ENCODE data around the gene UNC80. TPM values are rescaled to one million over a fixed set of nuclear protein-coding genes. Genes with fewer than 3 reads are reported as not detected.

The UNC80 gene
- polyA plus RNA-seq, 1 donor (not counting 4 experiments of a cell fraction or from before 2014, with no cell fraction given): 0.13 TPM

- H3K9me3 ChIP-seq (ENCODE audit: control insufficient read depth, low read depth, low read length): no peaks in the 10 kb centered on the region
- H3K27ac ChIP-seq (ENCODE audit: control insufficient read depth, insufficient read depth, low read length): no peak overlapping the region
- H3K4me1 ChIP-seq (ENCODE audit: control insufficient read depth, extremely low read depth, insufficient read depth, low read length): no peaks in the 10 kb centered on the region
- DNase-seq (ENCODE audit: low read depth, low spot score) (no peak), FAIRE-seq (no peak)
- TF ChIP-seq CTCF (optimal IDR thresholded peaks at IDR 0.05 in 1 of 3, IDR thresholded peaks at IDR 0.05 in 1 of 3, conservative IDR thresholded peaks at IDR 0.05 in 1 of 3; ENCODE audit: extremely low read depth in 1 of 3, insufficient read depth in 2 of 3, low read length in 3 of 3) (no peak), EZH2 (IDR thresholded peaks at IDR 0.05; ENCODE audit: low read length) (no peak)
- no peak overlapping the region for H3K9ac ChIP-seq (ENCODE audit: control insufficient read depth, extremely low read depth, insufficient read depth, low read length)
- no peaks in the 10 kb centered on the region for H3K79me2 ChIP-seq (ENCODE audit: control insufficient read depth, insufficient read depth, low read length)
- H2AFZ ChIP-seq (ENCODE audit: control insufficient read depth, low read length): no peak overlapping the region
- dilution Hi-C loops (cut with MboI; ENCODE audit: extremely low pct_ligation_motif_present, low sequenced_read_pairs): no loop called here
- H3K27me3 ChIP-seq (ENCODE audit: control insufficient read depth, extremely low read depth, insufficient read depth, low read length): no peaks in the 10 kb centered on the region
- H3K4me3 ChIP-seq (ENCODE audit: control insufficient read depth in 2 of 3, extremely low read depth in 1 of 3, insufficient read depth in 2 of 3, low read depth in 1 of 3, low read length in 3 of 3): no peak overlapping the region
- no peak overlapping the region for H3K4me2 ChIP-seq (ENCODE audit: control insufficient read depth, extremely low read depth, insufficient read depth, low read depth, low read length)
- no peaks in the 10 kb centered on the region for H3K9me1 ChIP-seq (ENCODE audit: control insufficient read depth, extremely low read depth, insufficient read depth, low read length)
- H3K36me3 ChIP-seq (ENCODE audit: control insufficient read depth in 2 of 2, extremely low read depth in 1 of 2, insufficient read depth in 2 of 2, low read length in 2 of 2): no peaks in the 10 kb centered on the region
- no peaks in the 10 kb centered on the region for H4K20me1 ChIP-seq (ENCODE audit: control insufficient read depth, extremely low read depth, insufficient read depth, low read length)
Observed at GRCh38 chr2:209913786-209914345, 142.2 kb downstream of the UNC80 start.

GRCh38 chr2:209917154-209917771 lies 145.6 kb downstream of the UNC80 start:
- H3K4me1 ChIP-seq (ENCODE audit: control insufficient read depth, extremely low read depth, insufficient read depth, low read length): no peaks in the 10 kb centered on the region
- dilution Hi-C loops (cut with MboI; ENCODE audit: extremely low pct_ligation_motif_present, low sequenced_read_pairs): no loop called here
- H4K20me1 ChIP-seq (ENCODE audit: control insufficient read depth, extremely low read depth, insufficient read depth, low read length): no peaks in the 10 kb centered on the region
- FAIRE-seq: no peak
- H3K79me2 ChIP-seq (ENCODE audit: control insufficient read depth, insufficient read depth, low read length): no peaks in the 10 kb centered on the region
- no peaks in the 10 kb centered on the region for H3K9me3 ChIP-seq (ENCODE audit: control insufficient read depth, low read depth, low read length)
- TF ChIP-seq CTCF (optimal IDR thresholded peaks at IDR 0.05 in 1 of 3, IDR thresholded peaks at IDR 0.05 in 1 of 3, conservative IDR thresholded peaks at IDR 0.05 in 1 of 3; ENCODE audit: extremely low read depth in 1 of 3, insufficient read depth in 2 of 3, low read length in 3 of 3) (no peak), EZH2 (IDR thresholded peaks at IDR 0.05; ENCODE audit: low read length) (no peak)
- H3K9ac ChIP-seq (ENCODE audit: control insufficient read depth, extremely low read depth, insufficient read depth, low read length): no peak overlapping the region
- H3K36me3 ChIP-seq (ENCODE audit: control insufficient read depth in 2 of 2, extremely low read depth in 1 of 2, insufficient read depth in 2 of 2, low read length in 2 of 2): no peaks in the 10 kb centered on the region
- DNase-seq (ENCODE audit: low read depth, low spot score): no peak
- no peak overlapping the region for H3K4me3 ChIP-seq (ENCODE audit: control insufficient read depth in 2 of 3, extremely low read depth in 1 of 3, insufficient read depth in 2 of 3, low read depth in 1 of 3, low read length in 3 of 3)
- H3K4me2 ChIP-seq (ENCODE audit: control insufficient read depth, extremely low read depth, insufficient read depth, low read depth, low read length): no peak overlapping the region
- H3K27me3 ChIP-seq (ENCODE audit: control insufficient read depth, extremely low read depth, insufficient read depth, low read length): no peaks in the 10 kb centered on the region
- H2AFZ ChIP-seq (ENCODE audit: control insufficient read depth, low read length): no peak overlapping the region
- H3K9me1 ChIP-seq (ENCODE audit: control insufficient read depth, extremely low read depth, insufficient read depth, low read length): no peaks in the 10 kb centered on the region
- H3K27ac ChIP-seq (ENCODE audit: control insufficient read depth, insufficient read depth, low read length): no peak overlapping the region

Data from keratinocyte (primary cell).